MM.1S (cell line): Measurements from ENCODE around the gene TYW1.
"Not testable (repeated sequence)": the region's sequence is repeated elsewhere in the genome, so short reads cannot be mapped to it uniquely, and the experiment has no call there.

Experiments
- DNase-seq: peaks from one replicate; pipeline ENCODE4 v3.0.0-alpha.2; 2015
- H2AFZ ChIP-seq: fragments of 300-600 bp; sonication (generic); 2 replicates; pipeline ENCODE4 v1.6.0; 2016; ENCODE audit warnings: antibody characterized with exemption, low read length
- H3F3A ChIP-seq: fragments of 300-600 bp; sonication (generic); 2 replicates; pipeline ENCODE4 v1.6.1; 2016; ENCODE audit warnings: mild to moderate bottlenecking, antibody characterized with exemption, low read length, moderate library complexity, mixed read lengths; ENCODE audit not compliant: insufficient read depth
- H3K27ac ChIP-seq: fragments of 300-600 bp; sonication (generic); 2 replicates; pipeline ENCODE4 v1.5.1; 2016; ENCODE audit warnings: mild to moderate bottlenecking, low read length
- H3K27me3 ChIP-seq: fragments of 300-600 bp; sonication (generic); replicated peaks from 2 replicates; pipeline ENCODE4 v1.6.0; 2016; ENCODE audit warnings: low read length; ENCODE audit not compliant: insufficient read depth
- H3K36me3 ChIP-seq: fragments of 300-600 bp; sonication (generic); replicated peaks from 2 replicates; pipeline ENCODE4 v1.6.1; 2016; ENCODE audit warnings: mild to moderate bottlenecking, low read length, mixed read lengths; ENCODE audit not compliant: insufficient read depth
- H3K4me1 ChIP-seq: fragments of 300-600 bp; sonication (generic); 2 replicates; pipeline ENCODE4 v1.6.1; 2016; ENCODE audit warnings: low read length, mixed read lengths
- H3K4me2 ChIP-seq: fragments of 300-600 bp; sonication (generic); 2 replicates; pipeline ENCODE4 v1.6.0; 2016; ENCODE audit warnings: low read depth, low read length
- H3K4me3 ChIP-seq: fragments of 300-600 bp; sonication (generic); 2 replicates; pipeline ENCODE4 v1.5.1; 2016; ENCODE audit warnings: low read length, mixed read lengths
- H3K79me2 ChIP-seq: fragments of 300-600 bp; sonication (generic); 2 replicates; pipeline ENCODE4 v1.6.1; 2016; ENCODE audit warnings: mixed run types, low read length, mixed read lengths
- H3K9ac ChIP-seq: fragments of 300-600 bp; sonication (generic); 2 replicates; pipeline ENCODE4 v1.6.1; 2016; ENCODE audit warnings: low read length, mixed read lengths
- H3K9me2 ChIP-seq: fragments of 300-600 bp; sonication (generic); replicated peaks from 2 replicates; pipeline ENCODE4 v1.6.1; 2016; ENCODE audit warnings: mild to moderate bottlenecking, low read length, mixed read lengths; ENCODE audit not compliant: insufficient read depth
- H3K9me3 ChIP-seq: fragments of 300-600 bp; sonication (generic); replicated peaks from 2 replicates; pipeline ENCODE4 v1.6.1; 2016; ENCODE audit warnings: mild to moderate bottlenecking, low read length, mixed read lengths; ENCODE audit not compliant: insufficient read depth
- H4K20me1 ChIP-seq: fragments of 300-600 bp; sonication (generic); 2 replicates; pipeline ENCODE4 v1.6.1; 2016; ENCODE audit warnings: mild to moderate bottlenecking, low read length, moderate library complexity, mixed read lengths; ENCODE audit not compliant: insufficient read depth
- CTCF ChIP-seq: fragments of 300-600 bp; sonication (generic); IDR thresholded peaks from 2 replicates; pipeline ENCODE4 v1.5.1; 2016; ENCODE audit warnings: antibody characterized with exemption, low read length, mixed read lengths
- EZH2 ChIP-seq: fragments of 300-600 bp; sonication (generic); optimal IDR thresholded peaks from 2 replicates; pipeline ENCODE3; 2017; ENCODE audit warnings: low read depth, mild to moderate bottlenecking, antibody characterized with exemption, low read length, mixed read lengths
- EZH2phosphoT487 ChIP-seq: fragments of 300-600 bp; sonication (generic); IDR thresholded peaks from 2 replicates; pipeline ENCODE4 v1.6.1; 2018; ENCODE audit warnings: antibody characterized with exemption, low read length

Gene TYW1

DNA sequence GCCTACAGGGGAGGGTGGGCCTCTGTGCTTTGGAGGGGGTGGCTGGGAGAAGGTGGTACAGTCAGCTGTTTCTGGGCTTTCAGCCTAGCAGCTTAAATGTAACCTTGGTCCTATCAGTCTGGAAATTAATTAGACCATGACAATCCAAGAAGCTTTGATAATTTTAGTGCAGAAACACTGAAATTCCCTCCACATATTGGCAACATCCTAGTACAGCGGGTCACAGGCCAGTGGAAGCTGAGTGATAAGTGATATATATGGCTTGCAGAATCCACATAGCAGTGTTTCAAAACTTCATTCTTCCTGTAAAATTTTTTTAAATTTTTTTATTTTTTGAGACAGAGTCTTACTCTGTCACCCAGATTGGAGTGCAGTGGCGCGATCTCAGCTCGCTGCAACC lies 212.6 kb downstream of the TYW1 start:
- DNase-seq, result no peak
- H3K4me2 ChIP-seq, result no peak overlapping the region
- H3K79me2 ChIP-seq, result no peaks in the 10 kb centered on the region
- H3K4me1 ChIP-seq, result no peaks in the 10 kb centered on the region
- no peak overlapping the region for H3K4me3 ChIP-seq
- H2AFZ ChIP-seq, result no peak overlapping the region
- TF ChIP-seq CTCF (no peak), EZH2phosphoT487 (no peak), EZH2 (no peak)
- no peaks in the 10 kb centered on the region for H3F3A ChIP-seq
- no peaks in the 10 kb centered on the region for H4K20me1 ChIP-seq
- H3K27ac ChIP-seq, result no peak overlapping the region
- no peaks in the 10 kb centered on the region for H3K36me3 ChIP-seq
- no peaks in the 10 kb centered on the region for H3K9me3 ChIP-seq
- H3K9me2 ChIP-seq, result no peaks in the 10 kb centered on the region
- no peak overlapping the region for H3K9ac ChIP-seq
- no peaks in the 10 kb centered on the region for H3K27me3 ChIP-seq

DNA sequence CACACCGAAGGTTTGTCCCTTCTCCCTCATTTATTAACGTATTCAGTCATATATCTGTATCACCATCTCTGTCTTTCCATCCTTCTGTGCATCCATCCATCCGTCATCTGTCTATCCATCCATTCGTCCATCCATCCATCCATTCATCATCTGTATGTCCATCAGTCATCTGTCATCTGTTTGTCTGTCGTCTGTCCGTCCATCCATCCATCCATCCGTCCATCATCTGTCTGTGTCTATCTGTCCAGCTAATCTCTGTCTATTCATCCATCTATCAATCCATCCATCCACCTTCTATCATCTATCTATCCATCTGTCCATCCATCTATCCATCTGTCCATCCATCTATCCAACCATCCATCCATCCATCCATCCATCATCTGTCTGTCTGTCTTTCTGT lies 213.9 kb downstream of the TYW1 start:
- Histone ChIP-seq H3K79me2 (no peaks in the 10 kb centered on the region), H3K27me3 (no peaks in the 10 kb centered on the region), H3K36me3 (no peaks in the 10 kb centered on the region), H3K4me3 (no peak overlapping the region), H3K9me2 (no peaks in the 10 kb centered on the region), H3K27ac (no peak overlapping the region), H2AFZ (no peak overlapping the region), H3K4me2 (no peak overlapping the region), H4K20me1 (no peaks in the 10 kb centered on the region), H3K9me3 (no peaks in the 10 kb centered on the region), H3K9ac (no peak overlapping the region), H3K4me1 (no peaks in the 10 kb centered on the region), H3F3A (no peaks in the 10 kb centered on the region)
- TF ChIP-seq EZH2 (no peak), CTCF (no peak), EZH2phosphoT487 (no peak)
- no peak for DNase-seq

GRCh38 chr7:67211650-67212330 lies 215.2 kb downstream of the TYW1 start:
- not testable (repeated sequence) for H2AFZ ChIP-seq

DNA sequence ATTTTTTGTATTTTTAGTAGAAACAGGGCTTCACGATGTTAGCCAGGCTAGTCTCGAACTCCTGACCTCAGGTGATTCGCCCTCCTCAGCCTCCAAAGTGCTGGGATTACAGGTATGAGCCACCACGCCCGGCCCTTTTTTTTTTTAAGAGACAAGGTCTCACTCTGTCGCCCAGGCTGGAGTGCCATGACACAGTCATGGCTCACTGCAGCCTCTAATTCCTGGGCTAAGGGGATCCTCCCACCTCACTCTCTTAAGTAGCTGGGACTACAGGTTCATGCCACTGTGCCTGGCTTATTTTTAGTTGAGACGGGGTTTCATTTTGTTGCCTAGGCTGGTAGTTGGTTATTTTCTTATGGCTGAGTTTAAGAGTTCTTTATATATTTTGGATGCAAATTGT lies 216.4 kb downstream of the TYW1 start:
- H3K4me3 ChIP-seq, H3K36me3 ChIP-seq, H2AFZ ChIP-seq, H3K9me2 ChIP-seq, H3K27ac ChIP-seq, H3K4me1 ChIP-seq, DNase-seq, H3K9ac ChIP-seq, H3K9me3 ChIP-seq, H3F3A ChIP-seq, H3K27me3 ChIP-seq, H3K4me2 ChIP-seq, H4K20me1 ChIP-seq, H3K79me2 ChIP-seq: not testable (repeated sequence)

More at GRCh38 chr7:67211650-67212330, 215.2 kb downstream of the TYW1 start:
- not testable (repeated sequence) for H3K36me3 ChIP-seq, H3K9me2 ChIP-seq, DNase-seq, H3K9ac ChIP-seq, H3K27me3 ChIP-seq, H3F3A ChIP-seq, H3K9me3 ChIP-seq, H3K79me2 ChIP-seq, H3K4me3 ChIP-seq, H3K27ac ChIP-seq, H3K4me2 ChIP-seq, H4K20me1 ChIP-seq, H3K4me1 ChIP-seq

DNA sequence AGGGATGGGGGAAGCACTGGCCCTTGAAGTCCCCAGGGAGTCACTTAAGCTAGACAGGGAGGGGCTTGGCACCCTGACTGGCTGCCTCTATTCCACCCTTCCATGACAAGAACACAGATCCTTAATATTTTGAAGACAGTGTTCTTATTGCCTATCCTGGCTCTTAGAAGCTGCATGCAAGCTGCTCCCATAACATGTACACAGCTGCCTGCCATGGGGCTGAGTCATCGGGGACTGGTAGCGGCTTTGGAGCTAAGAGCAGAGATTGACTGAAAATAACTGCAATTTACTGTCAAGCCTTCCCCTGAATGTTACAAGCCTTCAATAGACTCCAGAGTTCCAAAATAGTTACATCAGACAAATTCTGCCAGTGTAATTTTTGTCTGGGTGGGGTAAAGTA lies 226.9 kb downstream of the TYW1 start:
- DNase-seq, H3K9me2 ChIP-seq, H3K4me1 ChIP-seq, H3K4me2 ChIP-seq, H3K27ac ChIP-seq, H3K79me2 ChIP-seq, H3K36me3 ChIP-seq, H3K9me3 ChIP-seq, H2AFZ ChIP-seq, H3K9ac ChIP-seq, H3K4me3 ChIP-seq, H3F3A ChIP-seq, H4K20me1 ChIP-seq, H3K27me3 ChIP-seq: not testable (repeated sequence)

DNA sequence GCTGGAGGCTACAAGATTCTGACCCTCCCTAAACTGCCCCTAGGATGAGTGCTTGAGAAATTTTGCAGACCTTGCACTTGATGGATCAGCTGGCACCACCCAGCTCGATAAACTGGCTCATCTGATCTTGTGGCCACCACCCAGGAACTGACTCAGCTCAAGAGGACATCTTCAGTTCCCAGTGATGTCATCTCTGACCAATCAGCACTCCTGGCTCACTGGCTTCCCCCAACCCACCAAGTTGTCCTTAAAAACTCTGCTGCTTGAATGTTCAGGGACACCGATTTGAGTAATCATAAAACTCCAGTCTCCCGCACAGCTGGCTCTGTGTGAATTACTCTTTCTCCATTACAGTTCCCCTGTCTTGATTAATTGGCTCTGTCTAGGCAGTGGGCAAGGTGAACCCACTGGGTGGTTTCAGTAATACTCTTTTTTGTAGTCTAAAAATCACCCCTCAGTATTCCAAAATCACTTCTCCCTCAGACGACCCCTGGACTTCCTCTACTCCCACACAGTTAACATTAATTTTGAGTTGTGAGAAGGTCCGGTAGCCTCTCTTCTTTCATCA lies 229.8 kb downstream of the TYW1 start:
- H3K9me2 ChIP-seq, H3K4me3 ChIP-seq, H3F3A ChIP-seq, H3K4me2 ChIP-seq, H4K20me1 ChIP-seq, H3K36me3 ChIP-seq, H3K9me3 ChIP-seq, H3K79me2 ChIP-seq, DNase-seq, H3K27me3 ChIP-seq, H3K4me1 ChIP-seq, H3K27ac ChIP-seq, H2AFZ ChIP-seq, H3K9ac ChIP-seq: not testable (repeated sequence)
